HEK293 (cell line): ENCODE measurements around the gene CDC27.
A peak's percentile ranks its signal among the peaks of the same experiment; 100 is the strongest.
"Not testable (repeated sequence)": the region's sequence is repeated elsewhere in the genome, so short reads cannot be mapped to it uniquely, and the experiment has no call there.

Source experiments
- CTCF ChIA-PET: fragments of 350-600 bp; formaldehyde crosslinking; extraction: SDS; loops from one replicate; lab custom pipeline; 2021; ENCODE audit warnings: antibody characterized with exemption; lab: Yijun Ruan, JAX
- POLR2A ChIA-PET: fragments of 300-600 bp; formaldehyde crosslinking; extraction: SDS; loops from one replicate; lab custom pipeline; 2020; ENCODE audit warnings: antibody characterized with exemption, inconsistent platforms; lab: Yijun Ruan, JAX
- H3K27ac ChIP-seq: fragments of 200-500 bp; sonication (Bioruptor generic); 2 replicates; pipeline ENCODE4 v1.5.1; 2014; ENCODE audit warnings: low read depth, low read length, control low read depth, inconsistent platforms; ENCODE audit errors: extremely low read depth
- H3K36me3 ChIP-seq, 2 experiments: fragments of 200-500 bp in 1 of 2; sonication (Bioruptor generic) in 1 of 2; 1 replicate in 1 of 2; 2 replicates in 1 of 2; pipeline ENCODE4 v1.5.1; 2014 to 2017; ENCODE audit warnings: inconsistent platforms in 2 of 2, low read length in 2 of 2; ENCODE audit not compliant: control insufficient read depth in 2 of 2, insufficient read depth in 1 of 2
- H3K4me1 ChIP-seq: fragments of 200-500 bp; sonication (Bioruptor generic); 2 replicates; pipeline ENCODE4 v1.5.1; 2014; ENCODE audit warnings: mild to moderate bottlenecking, low read length, inconsistent platforms; ENCODE audit not compliant: control insufficient read depth, insufficient read depth
- H3K4me3 ChIP-seq: 2 replicates; pipeline ENCODE4 v1.5.1; 2011; ENCODE audit warnings: low read depth, mild to moderate bottlenecking, control low read depth, low read length, moderate library complexity
- H3K9me3 ChIP-seq: fragments of 200-500 bp; sonication (Bioruptor generic); 2 replicates; pipeline ENCODE4 v1.5.1; 2014; ENCODE audit warnings: low read depth, low read length, inconsistent platforms; ENCODE audit not compliant: control insufficient read depth, insufficient read depth
- EGR2 ChIP-seq: fragments of 450-650 bp; formaldehyde crosslinking; IDR thresholded peaks from 2 replicates; pipeline ENCODE4 v1.5.1; 2016; ENCODE audit warnings: low read depth, missing biosample characterization, missing genetic modification characterization
- IKZF3 ChIP-seq: fragments of 450-650 bp; IDR thresholded peaks from 2 replicates; pipeline ENCODE4 v1.5.0; 2018; ENCODE audit warnings: missing biosample characterization, mild to moderate bottlenecking, missing genetic modification characterization, moderate library complexity
- KLF9 ChIP-seq: fragments of 450-650 bp; formaldehyde crosslinking; IDR thresholded peaks from 2 replicates; pipeline ENCODE4 v1.5.1; 2016; ENCODE audit warnings: missing biosample characterization, missing genetic modification characterization, low read depth
- MZF1 ChIP-seq: fragments of 450-650 bp; formaldehyde crosslinking; IDR thresholded peaks from 2 replicates; pipeline ENCODE4 v1.5.1; 2017; ENCODE audit warnings: missing biosample characterization, missing genetic modification characterization, borderline replicate concordance
- REPIN1 ChIP-seq: fragments of 450-650 bp; formaldehyde crosslinking; IDR thresholded peaks from 2 replicates; pipeline ENCODE4 v1.5.1; 2017; ENCODE audit warnings: missing biosample characterization, missing genetic modification characterization, low read depth
- SETDB1 ChIP-seq: IDR thresholded peaks from one replicate; pipeline ENCODE4 v1.6.1; 2017; ENCODE audit warnings: mild to moderate bottlenecking, low read length, moderate library complexity, mixed read lengths; ENCODE audit not compliant: insufficient read length
- ZNF121 ChIP-seq: fragments of 450-650 bp; formaldehyde crosslinking; IDR thresholded peaks from 2 replicates; pipeline ENCODE4 v1.5.1; 2016; ENCODE audit warnings: missing biosample characterization, missing genetic modification characterization
- ZNF248 ChIP-seq: fragments of 450-650 bp; formaldehyde crosslinking; IDR thresholded peaks from 2 replicates; pipeline ENCODE4 v1.5.1; 2017; ENCODE audit warnings: missing biosample characterization, missing genetic modification characterization
- ZNF514 ChIP-seq: fragments of 450-650 bp; formaldehyde crosslinking; IDR thresholded peaks from 2 replicates; pipeline ENCODE4 v1.5.1; 2016; ENCODE audit warnings: missing biosample characterization, missing genetic modification characterization
- ZNF600 ChIP-seq: fragments of 450-650 bp; formaldehyde crosslinking; IDR thresholded peaks from 2 replicates; pipeline ENCODE4 v1.5.1; 2016; ENCODE audit warnings: missing biosample characterization, missing genetic modification characterization
- ZNF76 ChIP-seq: fragments of 450-650 bp; formaldehyde crosslinking; IDR thresholded peaks from 2 replicates; pipeline ENCODE4; 2016; ENCODE audit warnings: low read depth, missing biosample characterization, missing genetic modification characterization, borderline replicate concordance
- ZNF791 ChIP-seq: fragments of 450-650 bp; formaldehyde crosslinking; IDR thresholded peaks from 2 replicates; pipeline ENCODE4 v1.5.1; 2016; ENCODE audit warnings: missing biosample characterization, missing genetic modification characterization
- ZXDB ChIP-seq: fragments of 450-650 bp; formaldehyde crosslinking; IDR thresholded peaks from 2 replicates; pipeline ENCODE4 v1.5.1; 2016; ENCODE audit warnings: missing biosample characterization, missing genetic modification characterization
- TF ChIP-seq, protein P1 (sequence below): fragments of 450-650 bp; formaldehyde crosslinking; conservative IDR thresholded peaks from 2 replicates; pipeline ENCODE4 v1.5.1; 2016; ENCODE audit warnings: low read depth, missing biosample characterization, missing genetic modification characterization
- TF ChIP-seq, protein P2 (sequence below): fragments of 450-650 bp; formaldehyde crosslinking; IDR thresholded peaks from 2 replicates; pipeline ENCODE4 v1.5.1; 2016; ENCODE audit warnings: missing biosample characterization, missing genetic modification characterization
- TF ChIP-seq, protein P3 (sequence below): IDR thresholded peaks from 2 replicates; pipeline ENCODE4 v1.6.1; 2011; ENCODE audit warnings: mild to moderate bottlenecking, low read depth, low read length, borderline replicate concordance

The CDC27 gene

DNA sequence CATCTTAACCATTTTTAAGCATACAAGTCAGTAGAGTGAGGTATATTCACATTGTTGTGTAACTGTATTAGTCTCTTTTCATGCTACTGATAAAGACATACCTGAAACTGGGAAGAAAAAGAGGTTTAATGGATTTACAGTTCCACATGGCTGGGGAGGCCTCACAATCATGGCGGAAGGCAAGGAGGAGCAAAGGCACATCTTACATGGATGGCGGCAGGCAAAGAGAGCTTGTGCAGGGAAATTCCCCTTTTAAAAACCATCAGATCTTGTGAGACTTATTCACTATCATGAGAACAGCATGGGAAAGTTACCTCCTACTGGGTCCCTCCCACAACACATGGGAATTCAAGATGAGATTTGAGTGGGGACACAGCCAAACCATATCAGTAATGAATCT, 35.0 kb upstream of the CDC27 start:
- POLR2A ChIA-PET = not testable (repeated sequence)
- TF ChIP-seq, protein P1, sequence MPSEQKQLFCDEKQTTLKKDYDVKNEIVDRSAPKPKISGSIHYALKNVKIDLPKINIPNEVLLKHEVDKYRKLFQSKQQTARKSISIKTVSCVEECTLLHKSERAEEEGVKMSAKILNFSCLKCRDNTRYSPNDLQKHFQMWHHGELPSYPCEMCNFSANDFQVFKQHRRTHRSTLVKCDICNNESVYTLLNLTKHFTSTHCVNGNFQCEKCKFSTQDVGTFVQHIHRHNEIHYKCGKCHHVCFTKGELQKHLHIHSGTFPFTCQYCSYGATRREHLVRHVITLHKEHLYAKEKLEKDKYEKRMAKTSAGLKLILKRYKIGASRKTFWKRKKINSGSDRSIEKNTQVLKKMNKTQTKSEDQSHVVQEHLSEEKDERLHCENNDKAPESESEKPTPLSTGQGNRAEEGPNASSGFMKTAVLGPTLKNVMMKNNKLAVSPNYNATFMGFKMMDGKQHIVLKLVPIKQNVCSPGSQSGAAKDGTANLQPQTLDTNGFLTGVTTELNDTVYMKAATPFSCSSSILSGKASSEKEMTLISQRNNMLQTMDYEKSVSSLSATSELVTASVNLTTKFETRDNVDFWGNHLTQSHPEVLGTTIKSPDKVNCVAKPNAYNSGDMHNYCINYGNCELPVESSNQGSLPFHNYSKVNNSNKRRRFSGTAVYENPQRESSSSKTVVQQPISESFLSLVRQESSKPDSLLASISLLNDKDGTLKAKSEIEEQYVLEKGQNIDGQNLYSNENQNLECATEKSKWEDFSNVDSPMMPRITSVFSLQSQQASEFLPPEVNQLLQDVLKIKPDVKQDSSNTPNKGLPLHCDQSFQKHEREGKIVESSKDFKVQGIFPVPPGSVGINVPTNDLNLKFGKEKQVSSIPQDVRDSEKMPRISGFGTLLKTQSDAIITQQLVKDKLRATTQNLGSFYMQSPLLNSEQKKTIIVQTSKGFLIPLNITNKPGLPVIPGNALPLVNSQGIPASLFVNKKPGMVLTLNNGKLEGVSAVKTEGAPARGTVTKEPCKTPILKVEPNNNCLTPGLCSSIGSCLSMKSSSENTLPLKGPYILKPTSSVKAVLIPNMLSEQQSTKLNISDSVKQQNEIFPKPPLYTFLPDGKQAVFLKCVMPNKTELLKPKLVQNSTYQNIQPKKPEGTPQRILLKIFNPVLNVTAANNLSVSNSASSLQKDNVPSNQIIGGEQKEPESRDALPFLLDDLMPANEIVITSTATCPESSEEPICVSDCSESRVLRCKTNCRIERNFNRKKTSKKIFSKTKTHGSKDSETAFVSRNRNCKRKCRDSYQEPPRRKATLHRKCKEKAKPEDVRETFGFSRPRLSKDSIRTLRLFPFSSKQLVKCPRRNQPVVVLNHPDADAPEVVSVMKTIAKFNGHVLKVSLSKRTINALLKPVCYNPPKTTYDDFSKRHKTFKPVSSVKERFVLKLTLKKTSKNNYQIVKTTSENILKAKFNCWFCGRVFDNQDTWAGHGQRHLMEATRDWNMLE (tag by site-specific recombination) = 0 out of 2 replicates have a peak, but pooled peaks have one; percentile 15
- peak; percentile 91 for TF ChIP-seq SETDB1
- CTCF ChIA-PET = interaction anchor here (1.7 kb wide), 1 partner anchor 92 kb away, joined by 6 read pairs; no protein-coding TSS in a partner anchor

DNA sequence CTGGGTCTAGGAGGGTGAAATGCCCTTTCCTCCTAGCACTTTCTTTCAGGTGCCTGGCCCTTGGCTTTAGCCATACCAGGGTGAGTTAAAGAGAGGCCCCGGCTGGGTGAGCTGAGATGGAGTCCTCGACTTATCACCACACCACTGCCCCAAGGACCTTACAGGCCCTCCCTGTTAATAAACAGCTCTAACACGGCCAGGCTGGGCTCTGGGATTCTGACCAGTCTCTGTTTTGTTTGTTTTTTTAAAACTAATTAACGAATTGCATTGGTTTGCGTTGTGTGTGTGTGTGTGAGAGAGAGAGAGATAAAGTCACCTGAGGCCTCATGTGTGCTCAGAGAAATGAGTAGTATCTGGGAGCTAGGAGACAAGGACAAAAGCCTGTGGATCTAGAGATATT, 34.4 kb upstream of the CDC27 start:
- H3K36me3 ChIP-seq = no peaks in the 10 kb centered on the region
- POLR2A ChIA-PET = no interaction called here
- H3K9me3 ChIP-seq = no peaks in the 10 kb centered on the region
- peaks cover 2% of the 10 kb centered on the region; the same call in 1 of the 2 replicates for H3K4me1 ChIP-seq
- CTCF ChIA-PET = interaction anchor here (1.7 kb wide), 1 partner anchor 92 kb away, joined by 6 read pairs; no protein-coding TSS in a partner anchor
- TF ChIP-seq IKZF3 (tag by site-specific recombination) = no peak
- no peak for TF ChIP-seq KLF9 (tag by site-specific recombination)
- TF ChIP-seq ZNF76 (tag by site-specific recombination) = no peak
- TF ChIP-seq, protein P2, sequence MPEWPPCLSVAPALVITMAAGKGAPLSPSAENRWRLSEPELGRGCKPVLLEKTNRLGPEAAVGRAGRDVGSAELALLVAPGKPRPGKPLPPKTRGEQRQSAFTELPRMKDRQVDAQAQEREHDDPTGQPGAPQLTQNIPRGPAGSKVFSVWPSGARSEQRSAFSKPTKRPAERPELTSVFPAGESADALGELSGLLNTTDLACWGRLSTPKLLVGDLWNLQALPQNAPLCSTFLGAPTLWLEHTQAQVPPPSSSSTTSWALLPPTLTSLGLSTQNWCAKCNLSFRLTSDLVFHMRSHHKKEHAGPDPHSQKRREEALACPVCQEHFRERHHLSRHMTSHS (tag by site-specific recombination) = no peak
- TF ChIP-seq ZXDB = no peak
- no peak for TF ChIP-seq ZNF791
- no peak for TF ChIP-seq MZF1
- no peak for TF ChIP-seq ZNF248 (tag by site-specific recombination)
- TF ChIP-seq SETDB1 = no peak
- TF ChIP-seq ZNF600 (tag by site-specific recombination) = no peak
- TF ChIP-seq REPIN1 (tag by site-specific recombination) = no peak
- H3K27ac ChIP-seq = no peak overlapping the region
- H3K4me3 ChIP-seq = no peak overlapping the region

More for the DNA sequence above, 35.0 kb upstream of the CDC27 start:
- H3K4me1 ChIP-seq, H3K9me3 ChIP-seq, H3K27ac ChIP-seq, H3K36me3 ChIP-seq, H3K4me3 ChIP-seq: not testable (repeated sequence)

DNA sequence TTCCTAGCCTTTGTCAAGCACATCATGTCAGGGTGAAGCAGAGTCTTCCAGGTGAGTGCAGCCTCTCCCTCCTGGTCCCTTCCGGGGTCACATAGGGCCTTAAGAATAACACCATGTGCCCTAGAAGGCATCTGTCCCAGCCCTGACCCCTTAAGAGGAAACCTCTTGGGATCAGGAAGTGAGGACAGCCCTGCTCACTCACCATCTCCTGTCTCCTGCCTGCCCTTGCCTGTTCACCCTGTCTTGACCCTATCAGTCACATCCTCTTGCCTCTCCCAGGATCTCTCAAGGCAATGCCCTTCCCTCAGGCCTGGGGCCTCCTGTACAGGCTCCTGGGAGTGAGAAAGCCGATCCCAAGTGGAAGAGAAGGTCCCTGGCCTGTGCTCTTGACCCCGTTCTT, 33.9 kb upstream of the CDC27 start:
- Histone ChIP-seq H3K4me3 (no peak overlapping the region), H3K4me1 (peaks cover 2% of the 10 kb centered on the region; the same call in 1 of the 2 replicates), H3K27ac (no peak overlapping the region), H3K9me3 (no peaks in the 10 kb centered on the region), H3K36me3 (no peaks in the 10 kb centered on the region)
- ChIA-PET CTCF (interaction anchor here (1.7 kb wide), 1 partner anchor 93 kb away, joined by 6 read pairs; no protein-coding TSS in a partner anchor), POLR2A (no interaction called here)
- TF ChIP-seq ZNF514 (tag by site-specific recombination) (no peak), EGR2 (tag by site-specific recombination) (no peak), ZNF121 (tag by site-specific recombination) (no peak)
- TF ChIP-seq, protein P3, sequence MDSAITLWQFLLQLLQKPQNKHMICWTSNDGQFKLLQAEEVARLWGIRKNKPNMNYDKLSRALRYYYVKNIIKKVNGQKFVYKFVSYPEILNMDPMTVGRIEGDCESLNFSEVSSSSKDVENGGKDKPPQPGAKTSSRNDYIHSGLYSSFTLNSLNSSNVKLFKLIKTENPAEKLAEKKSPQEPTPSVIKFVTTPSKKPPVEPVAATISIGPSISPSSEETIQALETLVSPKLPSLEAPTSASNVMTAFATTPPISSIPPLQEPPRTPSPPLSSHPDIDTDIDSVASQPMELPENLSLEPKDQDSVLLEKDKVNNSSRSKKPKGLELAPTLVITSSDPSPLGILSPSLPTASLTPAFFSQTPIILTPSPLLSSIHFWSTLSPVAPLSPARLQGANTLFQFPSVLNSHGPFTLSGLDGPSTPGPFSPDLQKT = no peak
